IMR-90 (cell line): ENCODE data around the gene FOXN3. TPM values are rescaled to one million over a fixed set of nuclear protein-coding genes. Genes with fewer than 3 reads are reported as not detected.

ENCODE experiments used
- ATAC-seq: fragments of 200-7000 bp; cut with Tn5 transposase; 2 replicates; pipeline ENCODE4 v1.9.1; 2020; ENCODE audit warnings: low read depth, mild to moderate bottlenecking, moderate library complexity
- BruUV-seq: library from RNA; stranded (reverse); fragments of 400-500 nt; replicated peaks from 2 replicates; lab custom pipeline; 2021; lab: Mats Ljungman, UMichigan
- CTCF ChIA-PET: fragments of 300-600 bp; formaldehyde crosslinking; extraction: SDS; loops from one replicate; lab custom pipeline; 2021; ENCODE audit warnings: antibody characterized with exemption; lab: Yijun Ruan, JAX
- POLR2A ChIA-PET: fragments of 300-600 bp; sonication (Branson Sonifier 250); formaldehyde crosslinking; loops from one replicate; lab custom pipeline; 2022; ENCODE audit warnings: antibody characterized with exemption; ENCODE audit not compliant: unreplicated experiment; lab: Charles Lee
- DNase-seq: peaks from one replicate; pipeline ENCODE4 v3.0.0; 2013
- H2AFZ ChIP-seq: replicated peaks from 2 replicates; pipeline ENCODE3; 2013; ENCODE audit warnings: low read length, mild to moderate bottlenecking; ENCODE audit not compliant: poor library complexity
- H2AK5ac ChIP-seq: 2 replicates; pipeline ENCODE4 v1.6.1; 2013; ENCODE audit warnings: low read depth, low read length, inconsistent platforms
- H2AK9ac ChIP-seq: replicated peaks from 2 replicates; pipeline ENCODE3; 2013; ENCODE audit warnings: mild to moderate bottlenecking, low read depth, low read length, moderate library complexity; ENCODE audit not compliant: poor library complexity
- H2BK120ac ChIP-seq: 2 replicates; pipeline ENCODE4 v1.6.1; 2013; ENCODE audit warnings: low read depth, low read length, inconsistent platforms
- H2BK15ac ChIP-seq: 3 replicates; pipeline ENCODE4 v1.6.1; 2013; ENCODE audit warnings: low read depth, low read length, inconsistent platforms
- H2BK20ac ChIP-seq: 2 replicates; pipeline ENCODE4 v1.6.1; 2013; ENCODE audit warnings: low read depth, mild to moderate bottlenecking, inconsistent platforms, low read length, moderate library complexity
- H2BK5ac ChIP-seq: 2 replicates; pipeline ENCODE4 v1.6.1; 2013; ENCODE audit warnings: mild to moderate bottlenecking, low read depth, low read length, inconsistent platforms; ENCODE audit not compliant: poor library complexity, severe bottlenecking
- H3K14ac ChIP-seq: replicated peaks from 2 replicates; pipeline ENCODE4 v1.6.1; 2013; ENCODE audit warnings: low read depth, low read length, inconsistent platforms
- H3K18ac ChIP-seq: 2 replicates; pipeline ENCODE4 v1.6.1; 2013; ENCODE audit warnings: low read depth, low read length, control low read depth
- H3K23ac ChIP-seq: 2 replicates; pipeline ENCODE4 v1.6.1; 2013; ENCODE audit warnings: low read depth, low read length, inconsistent platforms
- H3K27ac ChIP-seq: 2 replicates; pipeline ENCODE4 v1.5.1; 2013; ENCODE audit warnings: mild to moderate bottlenecking, control low read depth, low read length; ENCODE audit not compliant: insufficient read depth
- H3K27me3 ChIP-seq: 2 replicates; pipeline ENCODE4 v1.6.1; 2013; ENCODE audit warnings: low read length; ENCODE audit not compliant: control insufficient read depth, insufficient read depth
- H3K36me3 ChIP-seq: 2 replicates; pipeline ENCODE4 v1.6.1; 2013; ENCODE audit warnings: low read length, mixed read lengths; ENCODE audit not compliant: control insufficient read depth, insufficient read depth
- H3K4ac ChIP-seq: 2 replicates; pipeline ENCODE4 v1.6.1; 2013; ENCODE audit warnings: low read depth, low read length, inconsistent platforms
- H3K4me1 ChIP-seq: 2 replicates; pipeline ENCODE4 v1.6.1; 2013; ENCODE audit warnings: low read length, mixed read lengths; ENCODE audit not compliant: control insufficient read depth, insufficient read depth
- H3K4me2 ChIP-seq: 2 replicates; pipeline ENCODE4 v1.6.1; 2013; ENCODE audit warnings: low read depth, mild to moderate bottlenecking, control low read depth, low read length, moderate library complexity
- H3K4me3 ChIP-seq: 2 replicates; pipeline ENCODE4 v1.5.1; 2013; ENCODE audit warnings: low read depth, mild to moderate bottlenecking, control low read depth, low read length, moderate library complexity; ENCODE audit not compliant: insufficient read depth
- H3K56ac ChIP-seq: 2 replicates; pipeline ENCODE4 v1.6.1; 2013; ENCODE audit warnings: low read length, inconsistent platforms; ENCODE audit not compliant: insufficient read depth; ENCODE audit errors: extremely low read depth
- H3K79me1 ChIP-seq, 2 experiments: 2 replicates each; pipeline ENCODE4 v1.6.1; 2013; ENCODE audit warnings: low read length in 2 of 2, inconsistent platforms in 1 of 2, low read depth in 1 of 2
- H3K9ac ChIP-seq: 2 replicates; pipeline ENCODE4 v1.6.1; 2013; ENCODE audit warnings: low read depth, low read length, control low read depth
- H3K9me1 ChIP-seq: 2 replicates; pipeline ENCODE4 v1.6.1; 2013; ENCODE audit warnings: low read length, inconsistent platforms; ENCODE audit not compliant: insufficient read depth
- H3K9me3 ChIP-seq: 2 replicates; pipeline ENCODE4 v1.6.1; 2013; ENCODE audit warnings: low read length; ENCODE audit not compliant: control insufficient read depth, insufficient read depth
- H4K20me1 ChIP-seq: 2 replicates; pipeline ENCODE4 v1.6.1; 2013; ENCODE audit warnings: low read length, inconsistent platforms; ENCODE audit not compliant: insufficient read depth
- H4K5ac ChIP-seq: 2 replicates; pipeline ENCODE4 v1.6.1; 2013; ENCODE audit warnings: mild to moderate bottlenecking, low read depth, low read length, control low read depth
- H4K8ac ChIP-seq, 2 experiments: 2 replicates each; pipeline ENCODE4 v1.6.1; 2013; ENCODE audit warnings: low read depth in 2 of 2, low read length in 2 of 2, control low read depth in 1 of 2, inconsistent platforms in 1 of 2
- H4K91ac ChIP-seq: 2 replicates; pipeline ENCODE4 v1.6.1; 2013; ENCODE audit warnings: low read depth, low read length, inconsistent platforms; ENCODE audit not compliant: insufficient read depth
- BHLHE40 ChIP-seq: fragments of 150-350 bp; IDR thresholded peaks from 2 replicates; pipeline ENCODE4 v1.6.1; 2016; ENCODE audit warnings: mild to moderate bottlenecking, low read depth, low read length
- CEBPB ChIP-seq: IDR thresholded peaks from 2 replicates; pipeline ENCODE4 v1.6.1; 2012; ENCODE audit warnings: low read depth, low read length, improper control_type of control experiment
- CHD1 ChIP-seq: IDR thresholded peaks from 2 replicates; pipeline ENCODE4 v1.6.1; 2012; ENCODE audit warnings: low read depth, low read length, improper control_type of control experiment
- FOS ChIP-seq: fragments of 150-350 bp; IDR thresholded peaks from 2 replicates; pipeline ENCODE4 v1.6.1; 2016; ENCODE audit warnings: low read depth, low read length
- MAFK ChIP-seq: IDR thresholded peaks from 2 replicates; pipeline ENCODE4 v1.6.1; 2012; ENCODE audit warnings: low read depth, low read length, improper control_type of control experiment
- MAZ ChIP-seq: IDR thresholded peaks from 2 replicates; pipeline ENCODE4 v1.6.1; 2012; ENCODE audit warnings: low read depth, mild to moderate bottlenecking, low read length, improper control_type of control experiment, moderate library complexity, borderline replicate concordance
- MXI1 ChIP-seq: IDR thresholded peaks from 2 replicates; pipeline ENCODE4 v1.6.1; 2012; ENCODE audit warnings: low read depth, mild to moderate bottlenecking, low read length, moderate library complexity, borderline replicate concordance
- NFE2L2 ChIP-seq: fragments of 150-350 bp; IDR thresholded peaks from 2 replicates; pipeline ENCODE4 v1.6.1; 2016; ENCODE audit warnings: low read depth, mild to moderate bottlenecking, low read length
- POLR2A ChIP-seq: IDR thresholded peaks from 2 replicates; pipeline ENCODE4 v1.6.1; 2012; ENCODE audit warnings: mild to moderate bottlenecking, low read depth, low read length
- RAD21 ChIP-seq: IDR thresholded peaks from 2 replicates; pipeline ENCODE4 v1.6.1; 2012; ENCODE audit warnings: low read length, improper control_type of control experiment
- RCOR1 ChIP-seq: IDR thresholded peaks from 2 replicates; pipeline ENCODE4 v1.6.1; 2012; ENCODE audit warnings: mild to moderate bottlenecking, low read length, improper control_type of control experiment; ENCODE audit not compliant: insufficient replicate concordance
- RFX5 ChIP-seq: IDR thresholded peaks from 2 replicates; pipeline ENCODE4 v1.8.0; 2012; ENCODE audit warnings: low read depth, mild to moderate bottlenecking, low read length, moderate library complexity
- SMC3 ChIP-seq: fragments of 150-350 bp; IDR thresholded peaks from 2 replicates; pipeline ENCODE4 v1.6.1; 2016; ENCODE audit warnings: low read depth, mild to moderate bottlenecking, antibody characterized with exemption, low read length, moderate library complexity
- WGBS, 2 experiments: methylation state at CpG; one replicate each; pipeline versions ENCODE4 v1.1.5 to v1.1.7; 2013; ENCODE audit warnings: missing lambda C conversion rate in 2 of 2; ENCODE audit not compliant: insufficient read length in 1 of 2; ENCODE audit errors: extremely low coverage in 2 of 2; 5-methylcytosine and 5-hydroxymethylcytosine counted together
- dilution Hi-C: fragments of 300-500 bp; cut with HindIII; formaldehyde crosslinking; loops from one replicate; pipeline ENCODE4 v1.14.3; 2018; ENCODE audit warnings: low sequenced_read_pairs; ENCODE audit not compliant: unreplicated experiment
- in situ Hi-C: fragments of 300-500 bp; cut with MboI; formaldehyde crosslinking; loops from 3 replicates; pipeline ENCODE4 v1.14.3; 2019; ENCODE audit warnings: low sequenced_read_pairs, inconsistent platforms, mixed read lengths
- intact Hi-C: fragments of 100-400 bp; cut with micrococcal nuclease; formaldehyde crosslinking; loops from 2 replicates; pipeline ENCODE4 v1.10.0; 2022
- polyA plus RNA-seq, 3 experiments: library from polyadenylated mRNA; depleted of rRNA; stranded (reverse); fragments of >200 nt; gene quantifications; 2 replicates each; pipeline ENCODE4 v1.2.3, GENCODE V29; 2012; ENCODE audit warnings: low replicate concordance in 1 of 3
- total RNA-seq: library from RNA; depleted of rRNA; stranded (reverse); fragments of >200 nt; gene quantifications from 2 replicates; pipeline ENCODE4 v1.2.3, GENCODE V29; 2012
- TF ChIP-seq, protein P1 (sequence below): fragments of 150-350 bp; IDR thresholded peaks from 2 replicates; pipeline ENCODE4 v1.6.1; 2017; ENCODE audit warnings: mild to moderate bottlenecking, antibody characterized with exemption, low read length, low read depth
- TF ChIP-seq, protein P2 (sequence below): conservative IDR thresholded peaks from 2 replicates; pipeline ENCODE4 v1.5.1; 2012; ENCODE audit warnings: mild to moderate bottlenecking, low read depth, low read length, improper control_type of control experiment
- TF ChIP-seq, protein P3 (sequence below): fragments of 150-350 bp; IDR thresholded peaks from 2 replicates; pipeline ENCODE4 v1.6.1; 2016; ENCODE audit warnings: low read depth, mild to moderate bottlenecking, low read length, moderate library complexity, borderline replicate concordance

Gene FOXN3
- total and polyA plus RNA-seq, 2 of the 4 experiments (the other 2 are of a cell fraction): 22.6 to 33.7 TPM

DNA sequence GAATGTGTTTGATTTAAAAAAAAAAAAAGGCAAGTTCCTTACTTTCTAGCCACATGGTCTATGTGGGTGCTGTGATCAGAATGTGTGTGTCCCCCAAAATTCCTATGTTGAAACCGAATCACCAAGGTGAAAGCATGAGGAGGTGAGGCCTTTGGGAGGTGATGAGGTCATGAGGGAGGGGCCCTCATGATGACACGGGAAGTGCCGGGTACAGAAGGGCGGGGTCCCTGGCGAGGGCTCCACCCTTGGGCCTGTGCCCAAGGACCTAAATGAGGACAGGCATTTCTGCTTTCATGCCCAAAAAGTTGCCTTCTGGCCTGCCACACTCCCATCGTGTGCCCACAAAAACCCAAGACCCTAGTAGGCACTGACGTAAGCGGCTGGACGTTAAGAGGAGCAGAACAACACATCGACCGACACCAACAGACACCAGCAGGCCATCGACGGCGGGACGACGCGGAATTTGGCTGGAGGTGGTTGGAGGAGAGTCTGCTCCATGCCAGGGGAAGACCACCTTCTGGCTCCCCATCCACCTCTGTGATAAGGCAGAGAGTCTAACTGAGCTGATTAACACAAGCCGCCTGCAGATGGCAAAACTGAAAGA lies 211.8 kb downstream of the FOXN3 start:
- H4K5ac ChIP-seq: no peak overlapping the region
- H2AK5ac ChIP-seq: no peak overlapping the region
- intact Hi-C loops (no loop called here), dilution Hi-C loops (no loop called here), in situ Hi-C loops (no loop called here)
- peaks cover 25% of the 10 kb centered on the region for H4K20me1 ChIP-seq
- H3K4ac ChIP-seq: no peak overlapping the region
- no peak overlapping the region for H2AFZ ChIP-seq
- no peaks in the 10 kb centered on the region for H3K27me3 ChIP-seq
- H3K4me3 ChIP-seq: no peak overlapping the region
- no peak overlapping the region for H3K14ac ChIP-seq
- H3K27ac ChIP-seq: no peak overlapping the region
- no peak overlapping the region for H2BK20ac ChIP-seq
- peaks cover 20 to 66% of the 10 kb centered on the region in 2 experiments for H3K79me1 ChIP-seq
- 100% methylated on average over 2 of the region's 18 CpGs; no CpG with 5 or more reads in 1 of the 2 experiments for WGBS, 2 experiments
- H3K9me1 ChIP-seq: peaks cover 13% of the 10 kb centered on the region
- ChIA-PET CTCF (no interaction called here), POLR2A (no interaction called here)
- no peaks in the 10 kb centered on the region for H3K4me1 ChIP-seq
- no peak overlapping the region for H4K91ac ChIP-seq
- TF ChIP-seq, protein P1, sequence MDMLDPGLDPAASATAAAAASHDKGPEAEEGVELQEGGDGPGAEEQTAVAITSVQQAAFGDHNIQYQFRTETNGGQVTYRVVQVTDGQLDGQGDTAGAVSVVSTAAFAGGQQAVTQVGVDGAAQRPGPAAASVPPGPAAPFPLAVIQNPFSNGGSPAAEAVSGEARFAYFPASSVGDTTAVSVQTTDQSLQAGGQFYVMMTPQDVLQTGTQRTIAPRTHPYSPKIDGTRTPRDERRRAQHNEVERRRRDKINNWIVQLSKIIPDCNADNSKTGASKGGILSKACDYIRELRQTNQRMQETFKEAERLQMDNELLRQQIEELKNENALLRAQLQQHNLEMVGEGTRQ: no peak
- TF ChIP-seq MAZ (no peak), NFE2L2 (no peak), SMC3 (no peak), MXI1 (no peak), RCOR1 (no peak), RFX5 (no peak), CEBPB (no peak), MAFK (no peak), RAD21 (no peak), FOS (no peak), CHD1 (no peak), POLR2A (no peak), BHLHE40 (no peak)
- TF ChIP-seq, protein P2, sequence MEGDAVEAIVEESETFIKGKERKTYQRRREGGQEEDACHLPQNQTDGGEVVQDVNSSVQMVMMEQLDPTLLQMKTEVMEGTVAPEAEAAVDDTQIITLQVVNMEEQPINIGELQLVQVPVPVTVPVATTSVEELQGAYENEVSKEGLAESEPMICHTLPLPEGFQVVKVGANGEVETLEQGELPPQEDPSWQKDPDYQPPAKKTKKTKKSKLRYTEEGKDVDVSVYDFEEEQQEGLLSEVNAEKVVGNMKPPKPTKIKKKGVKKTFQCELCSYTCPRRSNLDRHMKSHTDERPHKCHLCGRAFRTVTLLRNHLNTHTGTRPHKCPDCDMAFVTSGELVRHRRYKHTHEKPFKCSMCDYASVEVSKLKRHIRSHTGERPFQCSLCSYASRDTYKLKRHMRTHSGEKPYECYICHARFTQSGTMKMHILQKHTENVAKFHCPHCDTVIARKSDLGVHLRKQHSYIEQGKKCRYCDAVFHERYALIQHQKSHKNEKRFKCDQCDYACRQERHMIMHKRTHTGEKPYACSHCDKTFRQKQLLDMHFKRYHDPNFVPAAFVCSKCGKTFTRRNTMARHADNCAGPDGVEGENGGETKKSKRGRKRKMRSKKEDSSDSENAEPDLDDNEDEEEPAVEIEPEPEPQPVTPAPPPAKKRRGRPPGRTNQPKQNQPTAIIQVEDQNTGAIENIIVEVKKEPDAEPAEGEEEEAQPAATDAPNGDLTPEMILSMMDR: no peak
- TF ChIP-seq, protein P3, sequence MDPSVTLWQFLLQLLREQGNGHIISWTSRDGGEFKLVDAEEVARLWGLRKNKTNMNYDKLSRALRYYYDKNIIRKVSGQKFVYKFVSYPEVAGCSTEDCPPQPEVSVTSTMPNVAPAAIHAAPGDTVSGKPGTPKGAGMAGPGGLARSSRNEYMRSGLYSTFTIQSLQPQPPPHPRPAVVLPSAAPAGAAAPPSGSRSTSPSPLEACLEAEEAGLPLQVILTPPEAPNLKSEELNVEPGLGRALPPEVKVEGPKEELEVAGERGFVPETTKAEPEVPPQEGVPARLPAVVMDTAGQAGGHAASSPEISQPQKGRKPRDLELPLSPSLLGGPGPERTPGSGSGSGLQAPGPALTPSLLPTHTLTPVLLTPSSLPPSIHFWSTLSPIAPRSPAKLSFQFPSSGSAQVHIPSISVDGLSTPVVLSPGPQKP: no peak
- no peak overlapping the region for H2AK9ac ChIP-seq
- no peak overlapping the region for H2BK120ac ChIP-seq
- H3K18ac ChIP-seq: no peak overlapping the region
- no peak for ATAC-seq
- no peak overlapping the region for H3K9ac ChIP-seq
- no TSS peak for BruUV-seq
- H2BK5ac ChIP-seq: no peak overlapping the region
- no peak overlapping the region for H3K4me2 ChIP-seq
- H3K36me3 ChIP-seq: peaks cover 6% of the 10 kb centered on the region
- H3K56ac ChIP-seq: no peak overlapping the region
- no peaks in the 10 kb centered on the region for H3K9me3 ChIP-seq
- no peak overlapping the region for H3K23ac ChIP-seq
- no peak for DNase-seq
- H4K8ac ChIP-seq: no peak overlapping the region
- no peak overlapping the region for H2BK15ac ChIP-seq
